ENCODE data around the gene MLH3. TPM values are rescaled to one million over a fixed set of nuclear protein-coding genes. Genes with fewer than 3 reads are reported as not detected.

MLH3 gene
- polyA plus RNA-seq, 3 donors, result 3.4 to 6.3 (median 5.1) TPM

DNA sequence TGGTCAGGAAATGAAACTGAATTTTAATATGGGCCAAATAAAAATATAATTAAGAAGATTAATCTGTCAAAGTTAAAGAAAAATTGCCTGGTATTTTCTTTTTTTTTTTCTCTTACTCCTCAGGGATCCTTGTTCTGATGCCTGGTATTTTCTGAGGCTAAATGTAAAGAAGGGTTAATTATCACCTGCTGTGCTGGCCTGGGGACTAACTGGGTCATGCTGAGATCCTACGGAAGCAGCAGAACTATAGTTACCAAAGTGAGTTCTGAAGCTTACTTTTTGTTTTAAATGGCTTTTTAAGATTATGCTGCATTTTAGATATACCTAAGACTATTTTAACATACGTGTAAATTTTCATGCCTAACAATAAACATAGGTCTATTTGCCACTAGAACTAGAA is 41.4 kb upstream of the MLH3 start:
- Histone ChIP-seq H2AFZ (ENCODE audit: insufficient read depth, low read depth, low read length, poor library complexity, severe bottlenecking) (no peak overlapping the region), H3K79me2 (ENCODE audit: insufficient read depth, low read length) (no peaks in the 10 kb centered on the region), H3K4me1 (ENCODE audit: control insufficient read depth in 1 of 2, insufficient read depth in 2 of 2, low read length in 2 of 2) (no peaks in the 10 kb centered on the region), H3K9ac (ENCODE audit: insufficient read depth, low read length, poor library complexity, severe bottlenecking) (no peak overlapping the region), H3K27ac (ENCODE audit: low read depth in 1 of 2, low read length in 2 of 2) (no peak overlapping the region), H3K4me2 (replicated peaks; ENCODE audit: extremely low read depth, low read length, poor library complexity, severe bottlenecking) (no peak overlapping the region), H3K4me3 (replicated peaks in 1 of 3; ENCODE audit: low read depth in 2 of 3, low read length in 3 of 3) (no peak overlapping the region), H3K36me3 (replicated peaks in 1 of 2; ENCODE audit: control insufficient read depth in 1 of 2, insufficient read depth in 2 of 2, low read length in 2 of 2) (peaks cover 80 to 92% of the 10 kb centered on the region in 2 donors), H3K27me3 (ENCODE audit: control insufficient read depth in 2 of 2, insufficient read depth in 2 of 2, low read length in 2 of 2) (no peaks in the 10 kb centered on the region), H4K20me1 (ENCODE audit: insufficient read depth, low read length) (peaks cover 6% of the 10 kb centered on the region), H3K9me3 (replicated peaks in 1 of 2; ENCODE audit: control insufficient read depth in 1 of 2, insufficient read depth in 1 of 2, low read length in 2 of 2) (no peaks in the 10 kb centered on the region)
- no peaks in the 10 kb centered on the region for H3K27me3 Mint-ChIP-seq (ENCODE audit: low read depth in 3 of 3)
- no peaks in the 10 kb centered on the region for H3K4me1 Mint-ChIP-seq
- H3K36me3 Mint-ChIP-seq, result peaks cover 67 to 89% of the 10 kb centered on the region in 2 donors
- H3K27ac Mint-ChIP-seq, result no peak overlapping the region
- intact Hi-C loops (cut with micrococcal nuclease), result no loop called here
- no peak for DNase-seq
- WGBS (ENCODE audit: insufficient coverage), result 100% methylated on average over 1 of the region's 2 CpGs
- H3K9me3 Mint-ChIP-seq, result no peaks in the 10 kb centered on the region
- TF ChIP-seq, protein P1, sequence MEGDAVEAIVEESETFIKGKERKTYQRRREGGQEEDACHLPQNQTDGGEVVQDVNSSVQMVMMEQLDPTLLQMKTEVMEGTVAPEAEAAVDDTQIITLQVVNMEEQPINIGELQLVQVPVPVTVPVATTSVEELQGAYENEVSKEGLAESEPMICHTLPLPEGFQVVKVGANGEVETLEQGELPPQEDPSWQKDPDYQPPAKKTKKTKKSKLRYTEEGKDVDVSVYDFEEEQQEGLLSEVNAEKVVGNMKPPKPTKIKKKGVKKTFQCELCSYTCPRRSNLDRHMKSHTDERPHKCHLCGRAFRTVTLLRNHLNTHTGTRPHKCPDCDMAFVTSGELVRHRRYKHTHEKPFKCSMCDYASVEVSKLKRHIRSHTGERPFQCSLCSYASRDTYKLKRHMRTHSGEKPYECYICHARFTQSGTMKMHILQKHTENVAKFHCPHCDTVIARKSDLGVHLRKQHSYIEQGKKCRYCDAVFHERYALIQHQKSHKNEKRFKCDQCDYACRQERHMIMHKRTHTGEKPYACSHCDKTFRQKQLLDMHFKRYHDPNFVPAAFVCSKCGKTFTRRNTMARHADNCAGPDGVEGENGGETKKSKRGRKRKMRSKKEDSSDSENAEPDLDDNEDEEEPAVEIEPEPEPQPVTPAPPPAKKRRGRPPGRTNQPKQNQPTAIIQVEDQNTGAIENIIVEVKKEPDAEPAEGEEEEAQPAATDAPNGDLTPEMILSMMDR (IDR thresholded peaks at IDR 0.05), result no peak
- H3K4me3 Mint-ChIP-seq, result no peak overlapping the region

DNA sequence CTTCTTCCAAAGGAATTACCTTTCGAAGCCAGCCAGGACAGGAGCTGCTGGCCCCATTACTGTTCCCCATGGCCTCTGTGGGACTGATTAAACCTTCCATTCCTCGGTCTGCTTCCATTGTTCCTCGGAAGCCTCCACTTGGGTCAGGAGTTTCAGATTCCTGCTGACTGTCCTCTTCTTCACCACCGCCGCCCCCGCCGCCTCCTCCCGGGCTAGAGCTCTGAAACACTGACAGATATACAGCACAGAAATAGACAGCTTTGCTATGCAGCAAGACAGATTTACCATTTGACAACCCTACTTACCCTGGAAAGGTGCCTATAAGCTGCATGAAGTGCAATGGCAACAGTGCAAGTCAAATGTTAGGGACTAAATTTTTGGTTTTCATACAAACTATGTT is 40.0 kb upstream of the MLH3 start:
- Histone ChIP-seq H3K4me1 (ENCODE audit: control insufficient read depth in 1 of 2, insufficient read depth in 2 of 2, low read length in 2 of 2) (no peaks in the 10 kb centered on the region), H3K9me3 (replicated peaks in 1 of 2; ENCODE audit: control insufficient read depth in 1 of 2, insufficient read depth in 1 of 2, low read length in 2 of 2) (no peaks in the 10 kb centered on the region), H3K4me3 (replicated peaks in 1 of 3; ENCODE audit: low read depth in 2 of 3, low read length in 3 of 3) (no peak overlapping the region), H3K27me3 (ENCODE audit: control insufficient read depth in 2 of 2, insufficient read depth in 2 of 2, low read length in 2 of 2) (no peaks in the 10 kb centered on the region), H3K36me3 (replicated peaks in 1 of 2; ENCODE audit: control insufficient read depth in 1 of 2, insufficient read depth in 2 of 2, low read length in 2 of 2) (peaks cover 80 to 92% of the 10 kb centered on the region in 2 donors), H2AFZ (ENCODE audit: insufficient read depth, low read depth, low read length, poor library complexity, severe bottlenecking) (no peak overlapping the region), H3K79me2 (ENCODE audit: insufficient read depth, low read length) (no peaks in the 10 kb centered on the region), H3K27ac (ENCODE audit: low read depth in 1 of 2, low read length in 2 of 2) (no peak overlapping the region), H3K4me2 (replicated peaks; ENCODE audit: extremely low read depth, low read length, poor library complexity, severe bottlenecking) (no peak overlapping the region), H4K20me1 (ENCODE audit: insufficient read depth, low read length) (peaks cover 6% of the 10 kb centered on the region), H3K9ac (ENCODE audit: insufficient read depth, low read length, poor library complexity, severe bottlenecking) (no peak overlapping the region)
- H3K27ac Mint-ChIP-seq, result peak overlapping the region in 1 of 7 donors; percentile 50
- 100% methylated on average over 1 of the region's 8 CpGs for WGBS (ENCODE audit: insufficient coverage)
- no peak overlapping the region for H3K4me3 Mint-ChIP-seq
- intact Hi-C loops (cut with micrococcal nuclease), result no loop called here
- no peaks in the 10 kb centered on the region for H3K4me1 Mint-ChIP-seq
- H3K9me3 Mint-ChIP-seq, result no peaks in the 10 kb centered on the region
- no peaks in the 10 kb centered on the region for H3K27me3 Mint-ChIP-seq (ENCODE audit: low read depth in 3 of 3)
- TF ChIP-seq, protein P1 (IDR thresholded peaks at IDR 0.05), result no peak
- no peak for DNase-seq
- peaks cover 68 to 89% of the 10 kb centered on the region in 2 donors for H3K36me3 Mint-ChIP-seq

Data from CD14-positive monocyte (primary cell).